Measurements from ENCODE around the gene MYOM1. TPM values are rescaled to one million over a fixed set of nuclear protein-coding genes. Genes with fewer than 3 reads are reported as not detected.

MYOM1 gene
- polyA plus RNA-seq, 1 experiment: 0.02 TPM

GRCh38 chr18:3048820-3049349 lies 170.9 kb downstream of the MYOM1 start:
- ChIA-PET POLR2A (no interaction called here), CTCF (interaction anchor here (0.7 kb wide), 1 partner anchor 198 kb away, joined by 3 read pairs; no protein-coding TSS in a partner anchor)
- no peak for TF ChIP-seq CTCF (IDR thresholded peaks at IDR 0.05; ENCODE audit: low read depth, low read length)
- Histone ChIP-seq H3K27ac (ENCODE audit: low read depth, low read length) (no peak overlapping the region), H3K9me3 (ENCODE audit: control insufficient read depth, insufficient read depth, low read length) (peaks cover 3% of the 10 kb centered on the region; the same call in 1 of the 2 replicates), H3K27me3 (ENCODE audit: control insufficient read depth, insufficient read depth, low read length) (no peaks in the 10 kb centered on the region), H3K4me3 (ENCODE audit: low read depth, low read length) (no peak overlapping the region)
- DNase-seq (ENCODE audit: low read depth, low spot score): no peak

- Histone ChIP-seq H3K27ac (ENCODE audit: low read depth, low read length) (no peak overlapping the region), H3K9me3 (ENCODE audit: control insufficient read depth, insufficient read depth, low read length) (peaks cover 3% of the 10 kb centered on the region; the same call in 1 of the 2 replicates), H3K27me3 (ENCODE audit: control insufficient read depth, insufficient read depth, low read length) (no peaks in the 10 kb centered on the region), H3K4me3 (ENCODE audit: low read depth, low read length) (no peak overlapping the region)
- no peak for DNase-seq (ENCODE audit: low read depth, low spot score)
- no peak for TF ChIP-seq CTCF (IDR thresholded peaks at IDR 0.05; ENCODE audit: low read depth, low read length)
- POLR2A ChIA-PET: no interaction called here
- CTCF ChIA-PET: interaction anchor here (0.7 kb wide), 1 partner anchor 199 kb away, joined by 3 read pairs; no protein-coding TSS in a partner anchor
Observed at GRCh38 chr18:3048121-3048520, 171.6 kb downstream of the MYOM1 start.

DNA sequence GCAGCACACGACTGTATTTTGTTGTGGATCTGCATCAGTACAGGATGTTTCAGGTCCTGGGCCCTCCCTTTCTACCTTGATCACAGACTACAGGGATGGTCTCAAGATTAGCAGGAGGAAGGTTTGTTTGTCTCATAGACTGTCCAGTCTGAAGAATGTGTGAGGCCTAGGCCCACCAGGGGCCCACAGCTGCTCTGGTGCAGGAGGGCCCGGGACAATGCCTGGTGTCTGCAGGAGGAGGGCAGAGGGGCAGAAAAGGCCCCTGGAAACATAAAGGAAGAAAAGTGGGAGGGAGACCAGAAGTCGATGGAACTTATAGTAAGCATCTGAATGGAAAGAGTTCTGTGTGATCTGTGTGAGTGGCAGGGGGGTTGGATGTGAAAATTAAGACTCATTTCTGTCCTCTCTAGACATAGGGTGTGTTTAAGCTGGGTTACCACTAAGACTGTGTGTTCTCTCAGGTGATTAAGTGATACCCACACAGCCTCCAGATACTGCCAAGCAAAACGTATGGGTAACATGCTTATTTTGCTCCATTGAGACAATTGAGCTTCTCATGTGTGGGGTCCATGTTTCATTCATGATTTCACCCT lies 173.5 kb downstream of the MYOM1 start:
- no peak for DNase-seq (ENCODE audit: low read depth, low spot score)
- H3K27ac ChIP-seq (ENCODE audit: low read depth, low read length): no peak overlapping the region
- CTCF ChIA-PET: no interaction called here
- H3K4me3 ChIP-seq (ENCODE audit: low read depth, low read length): no peak overlapping the region
- TF ChIP-seq CTCF (IDR thresholded peaks at IDR 0.05; ENCODE audit: low read depth, low read length): no peak
- no peaks in the 10 kb centered on the region for H3K9me3 ChIP-seq (ENCODE audit: control insufficient read depth, insufficient read depth, low read length)
- POLR2A ChIA-PET: no interaction called here
- H3K27me3 ChIP-seq (ENCODE audit: control insufficient read depth, insufficient read depth, low read length): no peaks in the 10 kb centered on the region

- DNase-seq (ENCODE audit: low read depth, low spot score): no peak
- ChIA-PET POLR2A (no interaction called here), CTCF (no interaction called here)
- H3K27me3 ChIP-seq (ENCODE audit: control insufficient read depth, insufficient read depth, low read length): no peaks in the 10 kb centered on the region
- no peak overlapping the region for H3K27ac ChIP-seq (ENCODE audit: low read depth, low read length)
- no peak for TF ChIP-seq CTCF (IDR thresholded peaks at IDR 0.05; ENCODE audit: low read depth, low read length)
- no peaks in the 10 kb centered on the region for H3K9me3 ChIP-seq (ENCODE audit: control insufficient read depth, insufficient read depth, low read length)
- no peak overlapping the region for H3K4me3 ChIP-seq (ENCODE audit: low read depth, low read length)
Observed at GRCh38 chr18:3044931-3045698, 174.7 kb downstream of the MYOM1 start.

GRCh38 chr18:3042379-3042778 lies 177.4 kb downstream of the MYOM1 start:
- Histone ChIP-seq H3K27ac (ENCODE audit: low read depth, low read length) (no peak overlapping the region), H3K27me3 (ENCODE audit: control insufficient read depth, insufficient read depth, low read length) (no peaks in the 10 kb centered on the region), H3K4me3 (ENCODE audit: low read depth, low read length) (no peak overlapping the region), H3K9me3 (ENCODE audit: control insufficient read depth, insufficient read depth, low read length) (no peaks in the 10 kb centered on the region)
- DNase-seq (ENCODE audit: low read depth, low spot score): no peak
- POLR2A ChIA-PET: no interaction called here
- CTCF ChIA-PET: no interaction called here
- no peak for TF ChIP-seq CTCF (IDR thresholded peaks at IDR 0.05; ENCODE audit: low read depth, low read length)

Measured in AG04450 (cell line).